Measurements from ENCODE around the gene CCDC167.

- no peak for TF ChIP-seq CTCF (IDR thresholded peaks at IDR 0.05 in 2 of 3, conservative IDR thresholded peaks at IDR 0.05 in 1 of 3; ENCODE audit: borderline replicate concordance in 1 of 3, insufficient read depth in 1 of 3, low read depth in 2 of 3, low read length in 2 of 3)
- TF ChIP-seq POLR2A (IDR thresholded peaks at IDR 0.05; ENCODE audit: borderline replicate concordance, extremely low read depth, insufficient read depth, insufficient read length) = no peak
- no peak for TF ChIP-seq ZNF274 (IDR thresholded peaks at IDR 0.05; ENCODE audit: low read depth, low read length)
- TF ChIP-seq SIN3A (IDR thresholded peaks at IDR 0.05; ENCODE audit: low read depth) = no peak
- TF ChIP-seq ATF3 (IDR thresholded peaks at IDR 0.05) = no peak
- TF ChIP-seq POLR2AphosphoS5 (IDR thresholded peaks at IDR 0.05; ENCODE audit: low read depth, low read length) = no peak
- no peak for TF ChIP-seq MAX (IDR thresholded peaks at IDR 0.05)
- no peak for TF ChIP-seq SP1 (IDR thresholded peaks at IDR 0.05; ENCODE audit: low read depth)
- TF ChIP-seq REST (IDR thresholded peaks at IDR 0.05; ENCODE audit: low read depth) = no peak
Observed at GRCh38 chr6:37521674-37522073, 22.0 kb upstream of the CCDC167 start.
